Measurements from ENCODE around the gene GZMH.
A peak's percentile ranks its signal among the peaks of the same experiment; 100 is the strongest.
"Not testable (repeated sequence)": the region's sequence is repeated elsewhere in the genome, so short reads cannot be mapped to it uniquely, and the experiment has no call there.

GZMH gene

GRCh38 chr14:24609655-24610344 is at the start of gene GZMH:
GZMH (minus strand) TSS chr14:24609685; CDS start chr14:24609613, 72 bp downstream.
- DNase-seq: no peak

- not testable (repeated sequence) for DNase-seq
Measured at GRCh38 chr14:24648361-24648760, 38.9 kb upstream of the GZMH start.

GRCh38 chr14:24639905-24640304 is 30.4 kb upstream of the GZMH start:
- no peak for DNase-seq

GRCh38 chr14:24639270-24639669 is 29.8 kb upstream of the GZMH start:
- DNase-seq: no peak

GRCh38 chr14:24634158-24634557 is 24.7 kb upstream of the GZMH start, which contains the start of gene GZMB:
GZMB (minus strand) TSS chr14:24634190; CDS start chr14:24634160, 30 bp downstream.
- DNase-seq: no peak

GRCh38 chr14:24633353-24633752 is 23.9 kb upstream of the GZMH start:
- no peak for DNase-seq

GRCh38 chr14:24632761-24633160 is 23.3 kb upstream of the GZMH start:
- DNase-seq: no peak

GRCh38 chr14:24632336-24632735 is 22.9 kb upstream of the GZMH start:
- no peak for DNase-seq

- no peak for DNase-seq
Measured at GRCh38 chr14:24631749-24632335, 22.4 kb upstream of the GZMH start.

GRCh38 chr14:24630872-24631477 is 21.5 kb upstream of the GZMH start:
- DNase-seq: no peak

GRCh38 chr14:24630087-24630871 is 20.8 kb upstream of the GZMH start:
- no peak for DNase-seq

GRCh38 chr14:24629521-24629920 is 20.0 kb upstream of the GZMH start:
- DNase-seq: no peak

GRCh38 chr14:24613747-24614146 is 4.3 kb upstream of the GZMH start:
- DNase-seq: no peak

- no peak for DNase-seq
Measured at GRCh38 chr14:24613241-24613640, 3.8 kb upstream of the GZMH start.

GRCh38 chr14:24612196-24612595 is 2.7 kb upstream of the GZMH start:
- DNase-seq: no peak

GRCh38 chr14:24607635-24608514 is 1.6 kb downstream of the GZMH start:
- DNase-seq: no peak

- DNase-seq: no peak
Measured at GRCh38 chr14:24607081-24607480, 2.4 kb downstream of the GZMH start.

GRCh38 chr14:24606297-24606696 is 3.2 kb downstream of the GZMH start:
- no peak for DNase-seq

- DNase-seq: peak; percentile 61
Measured at GRCh38 chr14:24605435-24606190, 3.9 kb downstream of the GZMH start.

GRCh38 chr14:24597403-24597802 is 12.1 kb downstream of the GZMH start:
- no peak for DNase-seq

- no peak for DNase-seq
Measured at GRCh38 chr14:24595073-24595808, 14.2 kb downstream of the GZMH start.
